GM12878 (cell line): Measurements from ENCODE around the gene B9D1. TPM values are rescaled to one million over a fixed set of nuclear protein-coding genes. Genes with fewer than 3 reads are reported as not detected.

Experiments used
- ATAC-seq: fragments of 200-7000 bp; cut with Tn5 transposase; 3 replicates; pipeline ENCODE4 v1.9.1; 2020; ENCODE audit warnings: mild to moderate bottlenecking, moderate library complexity
- BruUV-seq: library from RNA; stranded (reverse); fragments of 400-500 nt; replicated peaks from 2 replicates; lab custom pipeline; 2021; lab: Mats Ljungman, UMichigan
- CTCF ChIA-PET: fragments of 300-600 bp; sonication (Branson Sonifier 250); formaldehyde crosslinking; extraction: SDS; loops from one replicate; lab custom pipeline; 2021; ENCODE audit warnings: inconsistent platforms; lab: Yijun Ruan, JAX
- POLR2A ChIA-PET: fragments of 350-600 bp; formaldehyde crosslinking; extraction: SDS; loops from one replicate; lab custom pipeline; 2021; ENCODE audit warnings: inconsistent platforms; lab: Charles Lee
- RAD21 ChIA-PET: fragments of 300-600 bp; sonication (Branson Sonifier 250); formaldehyde crosslinking; loops from one replicate; lab custom pipeline; 2023; ENCODE audit warnings: antibody characterized with exemption; ENCODE audit not compliant: unreplicated experiment; lab: Charles Lee
- SMC1A ChIA-PET: fragments of 300-600 bp; sonication (Branson Sonifier 250); formaldehyde crosslinking; loops from one replicate; lab custom pipeline; 2023; ENCODE audit not compliant: unreplicated experiment, uncharacterized antibody; lab: Charles Lee
- DNase-seq: peaks from one replicate; pipeline ENCODE4 v3.0.0-alpha.2; 2011; ENCODE audit warnings: low read depth, low spot score
- FAIRE-seq: peaks from 3 replicates; lab custom pipeline; 2011; peaks lifted over from hg19 to GRCh38; lab: Jason Lieb, UNC
- H2AFZ ChIP-seq: 2 replicates; pipeline ENCODE4 v1.6.0; 2011; ENCODE audit warnings: low read depth, low read length, control low read depth; ENCODE audit not compliant: control insufficient read depth
- H3K27ac ChIP-seq: 2 replicates; pipeline ENCODE4 v1.5.1; 2011; ENCODE audit warnings: control low read depth; ENCODE audit not compliant: control insufficient read depth, insufficient read depth
- H3K27me3 ChIP-seq, 2 experiments: replicated peaks in 1 of 2; 2 replicates each; pipeline versions ENCODE4 v1.6.0 to v1.6.1; 2011; ENCODE audit warnings: low read length in 1 of 2; ENCODE audit not compliant: control insufficient read depth in 2 of 2, insufficient read depth in 2 of 2
- H3K36me3 ChIP-seq, 2 experiments: 2 replicates each; pipeline ENCODE4 v1.5.1; 2011; ENCODE audit warnings: low read length in 1 of 2; ENCODE audit not compliant: control insufficient read depth in 2 of 2, insufficient read depth in 2 of 2
- H3K4me1 ChIP-seq: 2 replicates; pipeline ENCODE4 v1.6.1; 2011; ENCODE audit warnings: mild to moderate bottlenecking, low read length, moderate library complexity, mixed read lengths; ENCODE audit not compliant: control insufficient read depth, insufficient read depth
- H3K4me2 ChIP-seq: 2 replicates; pipeline ENCODE4 v1.6.0; 2011; ENCODE audit warnings: control low read depth; ENCODE audit not compliant: control insufficient read depth, insufficient read depth
- H3K4me3 ChIP-seq: fragments of 200-600 bp; sonication (generic); 2 replicates; pipeline ENCODE4 v1.5.1; 2016
- H3K79me2 ChIP-seq: 2 replicates; pipeline ENCODE4 v1.6.0; 2011; ENCODE audit warnings: low read length; ENCODE audit not compliant: control insufficient read depth, insufficient read depth
- H3K9ac ChIP-seq: 2 replicates; pipeline ENCODE4 v1.8.0; 2011; ENCODE audit warnings: low read length, control low read depth, mixed read lengths; ENCODE audit not compliant: control insufficient read depth, insufficient read depth
- H3K9me3 ChIP-seq: replicated peaks from 3 replicates; pipeline ENCODE4 v1.5.1; 2011; ENCODE audit warnings: mild to moderate bottlenecking, low read length; ENCODE audit not compliant: control insufficient read depth, insufficient read depth
- H4K20me1 ChIP-seq: 2 replicates; pipeline ENCODE4 v1.6.0; 2011; ENCODE audit not compliant: control insufficient read depth, insufficient read depth
- CBFB ChIP-seq: IDR thresholded peaks from 2 replicates; pipeline ENCODE4 v1.6.1; 2016; ENCODE audit warnings: antibody characterized with exemption, low read depth
- E2F8 ChIP-seq: fragments of 450-650 bp; IDR thresholded peaks from 2 replicates; pipeline ENCODE4 v1.6.1; 2018; ENCODE audit warnings: mild to moderate bottlenecking, low read depth, moderate library complexity; ENCODE audit not compliant: partially characterized antibody
- POLR2AphosphoS2 ChIP-seq: IDR thresholded peaks from 2 replicates; pipeline ENCODE4 v1.6.1; 2011; ENCODE audit warnings: low read depth, mild to moderate bottlenecking, low read length, improper control_type of control experiment, moderate library complexity
- WGBS: methylation state at CpG from one replicate; pipeline ENCODE4 v1.1.6; 2016; ENCODE audit warnings: low lambda C conversion rate; ENCODE audit not compliant: insufficient replicate concordance, insufficient coverage; ENCODE audit errors: missing lambda C conversion rate; 5-methylcytosine and 5-hydroxymethylcytosine counted together
- in situ Hi-C: fragments of 300-500 bp; cut with MboI; formaldehyde crosslinking; loops from 9 replicates; pipeline ENCODE4 v1.14.3; 2018; ENCODE audit warnings: mixed read lengths
- intact Hi-C: fragments of 100-400 bp; cut with micrococcal nuclease; formaldehyde crosslinking; loops from one replicate; pipeline ENCODE4 v1.14.2; 2022; ENCODE audit not compliant: unreplicated experiment
- polyA plus RNA-seq, 11 experiments: library from polyadenylated mRNA; depleted of rRNA in 4 of 11; unstranded in 6 of 11; stranded (reverse) in 5 of 11; fragments of >200 nt; fragmentation: Nextera tagmentation in 4 of 11; fragmentation: Illumina TruSeq in 1 of 11; extraction: Ambion mirVana in 4 of 11; extraction: Trizol in 1 of 11; gene quantifications; 1 replicate in 1 of 11; 2 replicates in 10 of 11; pipeline versions ENCODE4 v1.2.1 to v1.2.3, GENCODE V29; 2011 to 2016; ENCODE audit warnings: inconsistent platforms in 2 of 11, missing spikeins in 2 of 11, low read depth in 1 of 11
- total RNA-seq, 4 experiments: library from RNA; depleted of rRNA in 3 of 4; stranded (reverse); fragments of >200 nt in 3 of 4; fragmentation: Illumina TruSeq in 1 of 4; extraction: Trizol in 1 of 4; gene quantifications; 2 replicates each; pipeline versions ENCODE4 v1.2.1 to v1.2.3, GENCODE V29; 2013 to 2021
- TF ChIP-seq, protein P1 (sequence below): fragments of 450-650 bp; formaldehyde crosslinking; IDR thresholded peaks from 2 replicates; pipeline ENCODE4 v1.4.0; 2020; ENCODE audit warnings: mild to moderate bottlenecking, moderate library complexity
- TF ChIP-seq, protein P2 (sequence below): IDR thresholded peaks from 2 replicates; pipeline ENCODE4 v1.6.1; 2012; ENCODE audit warnings: low read length, inconsistent platforms

The B9D1 gene
- total and polyA plus RNA-seq, 10 of the 15 experiments (the other 5 are each of a cell fraction or from before 2014, with no cell fraction given) = 5.9 to 18.3 (median 9.8) TPM

GRCh38 chr17:19380481-19381301 is 18.2 kb upstream of the B9D1 start:
- Histone ChIP-seq H3K79me2 (peaks cover 4% of the 10 kb centered on the region), H3K36me3 (peaks cover 4 to 18% of the 10 kb centered on the region in 2 experiments), H3K4me3 (no peak overlapping the region), H3K27ac (no peak overlapping the region), H3K27me3 (no peaks in the 10 kb centered on the region), H3K4me2 (no peak overlapping the region), H3K9me3 (no peaks in the 10 kb centered on the region), H3K4me1 (no peaks in the 10 kb centered on the region), H3K9ac (no peak overlapping the region), H2AFZ (no peak overlapping the region), H4K20me1 (no peaks in the 10 kb centered on the region)
- in situ Hi-C loops (no loop called here), intact Hi-C loops (no loop called here)
- FAIRE-seq (no peak), ATAC-seq (no peak), DNase-seq (no peak)
- RAD21 ChIA-PET = no interaction called here
- no TSS peak for BruUV-seq
- POLR2A ChIA-PET = interaction anchor here (1.5 kb wide), 1 partner anchor 16 kb away, joined by 3 read pairs; no protein-coding TSS in a partner anchor
- no peak for TF ChIP-seq POLR2AphosphoS2
- no peak for TF ChIP-seq CBFB
- TF ChIP-seq, protein P1, sequence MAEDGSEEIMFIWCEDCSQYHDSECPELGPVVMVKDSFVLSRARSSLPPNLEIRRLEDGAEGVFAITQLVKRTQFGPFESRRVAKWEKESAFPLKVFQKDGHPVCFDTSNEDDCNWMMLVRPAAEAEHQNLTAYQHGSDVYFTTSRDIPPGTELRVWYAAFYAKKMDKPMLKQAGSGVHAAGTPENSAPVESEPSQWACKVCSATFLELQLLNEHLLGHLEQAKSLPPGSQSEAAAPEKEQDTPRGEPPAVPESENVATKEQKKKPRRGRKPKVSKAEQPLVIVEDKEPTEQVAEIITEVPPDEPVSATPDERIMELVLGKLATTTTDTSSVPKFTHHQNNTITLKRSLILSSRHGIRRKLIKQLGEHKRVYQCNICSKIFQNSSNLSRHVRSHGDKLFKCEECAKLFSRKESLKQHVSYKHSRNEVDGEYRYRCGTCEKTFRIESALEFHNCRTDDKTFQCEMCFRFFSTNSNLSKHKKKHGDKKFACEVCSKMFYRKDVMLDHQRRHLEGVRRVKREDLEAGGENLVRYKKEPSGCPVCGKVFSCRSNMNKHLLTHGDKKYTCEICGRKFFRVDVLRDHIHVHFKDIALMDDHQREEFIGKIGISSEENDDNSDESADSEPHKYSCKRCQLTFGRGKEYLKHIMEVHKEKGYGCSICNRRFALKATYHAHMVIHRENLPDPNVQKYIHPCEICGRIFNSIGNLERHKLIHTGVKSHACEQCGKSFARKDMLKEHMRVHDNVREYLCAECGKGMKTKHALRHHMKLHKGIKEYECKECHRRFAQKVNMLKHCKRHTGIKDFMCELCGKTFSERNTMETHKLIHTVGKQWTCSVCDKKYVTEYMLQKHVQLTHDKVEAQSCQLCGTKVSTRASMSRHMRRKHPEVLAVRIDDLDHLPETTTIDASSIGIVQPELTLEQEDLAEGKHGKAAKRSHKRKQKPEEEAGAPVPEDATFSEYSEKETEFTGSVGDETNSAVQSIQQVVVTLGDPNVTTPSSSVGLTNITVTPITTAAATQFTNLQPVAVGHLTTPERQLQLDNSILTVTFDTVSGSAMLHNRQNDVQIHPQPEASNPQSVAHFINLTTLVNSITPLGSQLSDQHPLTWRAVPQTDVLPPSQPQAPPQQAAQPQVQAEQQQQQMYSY = no peak
- TF ChIP-seq E2F8 = no peak
- TF ChIP-seq, protein P2, sequence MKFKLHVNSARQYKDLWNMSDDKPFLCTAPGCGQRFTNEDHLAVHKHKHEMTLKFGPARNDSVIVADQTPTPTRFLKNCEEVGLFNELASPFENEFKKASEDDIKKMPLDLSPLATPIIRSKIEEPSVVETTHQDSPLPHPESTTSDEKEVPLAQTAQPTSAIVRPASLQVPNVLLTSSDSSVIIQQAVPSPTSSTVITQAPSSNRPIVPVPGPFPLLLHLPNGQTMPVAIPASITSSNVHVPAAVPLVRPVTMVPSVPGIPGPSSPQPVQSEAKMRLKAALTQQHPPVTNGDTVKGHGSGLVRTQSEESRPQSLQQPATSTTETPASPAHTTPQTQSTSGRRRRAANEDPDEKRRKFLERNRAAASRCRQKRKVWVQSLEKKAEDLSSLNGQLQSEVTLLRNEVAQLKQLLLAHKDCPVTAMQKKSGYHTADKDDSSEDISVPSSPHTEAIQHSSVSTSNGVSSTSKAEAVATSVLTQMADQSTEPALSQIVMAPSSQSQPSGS = no peak
- CTCF ChIA-PET = interaction anchor here (1.7 kb wide), 1 partner anchor 18 kb away, joined by 8 read pairs; the partner anchor contains the start of gene B9D1
- 92% methylated on average over 29 of the region's 29 CpGs for whole genome bisulfite sequencing
- SMC1A ChIA-PET = no interaction called here
